Calu3 (cell line): Measurements from ENCODE around the gene AGO3. TPM values are rescaled to one million over a fixed set of nuclear protein-coding genes. Genes with fewer than 3 reads are reported as not detected.
A peak's percentile ranks its signal among the peaks of the same experiment; 100 is the strongest.

Experiments
- BruUV-seq: library from RNA; stranded (reverse); fragments of 400-500 nt; replicated peaks from 2 replicates; lab custom pipeline; 2021; lab: Mats Ljungman, UMichigan
- CTCF ChIA-PET: fragments of 300-600 bp; sonication (Branson Sonifier 250); formaldehyde crosslinking; loops from one replicate; lab custom pipeline; 2022; ENCODE audit warnings: antibody characterized with exemption; lab: Charles Lee
- DNase-seq: peaks from one replicate; pipeline ENCODE4 v3.0.0; 2022
- H3K27ac Mint-ChIP-seq: one replicate; pipeline ENCODE4 v1.8.0; 2022; ENCODE audit warnings: mixed read lengths; ENCODE audit not compliant: unreplicated experiment
- H3K27me3 Mint-ChIP-seq: one replicate; pipeline ENCODE4 v1.8.0; 2022; ENCODE audit warnings: mixed read lengths; ENCODE audit not compliant: unreplicated experiment
- H3K36me3 Mint-ChIP-seq: one replicate; pipeline ENCODE4 v1.8.0; 2022; ENCODE audit warnings: mild to moderate bottlenecking, moderate library complexity, mixed read lengths; ENCODE audit not compliant: insufficient read depth, unreplicated experiment
- H3K4me1 Mint-ChIP-seq: one replicate; pipeline ENCODE4 v1.8.0; 2022; ENCODE audit warnings: mild to moderate bottlenecking, low read depth, mixed read lengths; ENCODE audit not compliant: unreplicated experiment
- H3K4me3 Mint-ChIP-seq: one replicate; pipeline ENCODE4 v1.8.0; 2022; ENCODE audit warnings: mild to moderate bottlenecking, low read depth, moderate library complexity, mixed read lengths; ENCODE audit not compliant: unreplicated experiment
- H3K9me3 Mint-ChIP-seq: one replicate; pipeline ENCODE4 v1.8.0; 2022; ENCODE audit warnings: low read depth, mixed read lengths; ENCODE audit not compliant: unreplicated experiment
- CTCF ChIP-seq: fragments of 200-600 bp; IDR thresholded peaks from one replicate; pipeline ENCODE4 v1.8.0; 2022; ENCODE audit warnings: antibody characterized with exemption; ENCODE audit not compliant: unreplicated experiment
- intact Hi-C: fragments of 100-400 bp; cut with micrococcal nuclease; formaldehyde crosslinking; loops from one replicate; pipeline ENCODE4 v1.10.0; 2022; ENCODE audit not compliant: unreplicated experiment
- total RNA-seq: library from RNA; stranded (reverse); gene quantifications from 2 replicates; pipeline ENCODE4 v1.2.3, GENCODE V29; 2022

AGO3 gene
- total RNA-seq, 1 experiment from 2014 or later, result 28.5 TPM

GRCh38 chr1:35980090-35980489 lies 49.2 kb downstream of the AGO3 start:
- no peaks in the 10 kb centered on the region for H3K9me3 Mint-ChIP-seq
- no peaks in the 10 kb centered on the region for H3K27me3 Mint-ChIP-seq
- DNase-seq, result no peak
- no peak overlapping the region for H3K27ac Mint-ChIP-seq
- TF ChIP-seq CTCF, result no peak
- no peak overlapping the region for H3K4me3 Mint-ChIP-seq
- BruUV-seq, result no TSS peak
- no peaks in the 10 kb centered on the region for H3K4me1 Mint-ChIP-seq
- CTCF ChIA-PET, result interaction anchor here (0.5 kb wide), 1 partner anchor 77 kb away, joined by 5 read pairs; no protein-coding TSS in a partner anchor
- peaks cover 19% of the 10 kb centered on the region for H3K36me3 Mint-ChIP-seq
- intact Hi-C loops, result no loop called here

- H3K4me1 Mint-ChIP-seq, result no peaks in the 10 kb centered on the region
- no peak for TF ChIP-seq CTCF
- CTCF ChIA-PET, result no interaction called here
- no peak overlapping the region for H3K4me3 Mint-ChIP-seq
- no peak overlapping the region for H3K27ac Mint-ChIP-seq
- H3K9me3 Mint-ChIP-seq, result no peaks in the 10 kb centered on the region
- H3K36me3 Mint-ChIP-seq, result no peaks in the 10 kb centered on the region
- intact Hi-C loops, result no loop called here
- no peaks in the 10 kb centered on the region for H3K27me3 Mint-ChIP-seq
- DNase-seq, result no peak
- no TSS peak for BruUV-seq
These were observed 57.3 kb downstream of the AGO3 start for GRCh38 chr1:35988237-35988636.

- Mint-ChIP-seq H3K36me3 (no peaks in the 10 kb centered on the region), H3K4me3 (no peak overlapping the region), H3K9me3 (no peaks in the 10 kb centered on the region), H3K27me3 (no peaks in the 10 kb centered on the region), H3K4me1 (peaks cover 9% of the 10 kb centered on the region), H3K27ac (no peak overlapping the region)
- CTCF ChIA-PET, result no interaction called here
- intact Hi-C loops, result no loop called here
- no TSS peak for BruUV-seq
- DNase-seq, result no peak
- TF ChIP-seq CTCF, result no peak
These were observed 76.1 kb downstream of the AGO3 start for GRCh38 chr1:36006941-36007500.

- Mint-ChIP-seq H3K4me3 (no peak overlapping the region), H3K4me1 (peaks cover 9% of the 10 kb centered on the region), H3K36me3 (no peaks in the 10 kb centered on the region), H3K27ac (peak overlapping the region; percentile 72), H3K9me3 (no peaks in the 10 kb centered on the region), H3K27me3 (no peaks in the 10 kb centered on the region)
- intact Hi-C loops, result no loop called here
- CTCF ChIA-PET, result no interaction called here
- TF ChIP-seq CTCF, result no peak
- no TSS peak for BruUV-seq
- DNase-seq, result no peak
These were observed 76.8 kb downstream of the AGO3 start for GRCh38 chr1:36007741-36008140.
